Ecto neural progenitor cell (in vitro differentiated cells): Measurements from ENCODE around the gene STOX1.
"Not testable (repeated sequence)": the region's sequence is repeated elsewhere in the genome, so short reads cannot be mapped to it uniquely, and the experiment has no call there.

Experiments
- DNase-seq: peaks from one replicate; pipeline ENCODE4 v3.0.0-alpha.2; 2018; ENCODE audit warnings: low spot score

STOX1 gene

GRCh38 chr10:68829952-68830351 lies 2.6 kb downstream of the STOX1 start:
- DNase-seq = no peak

GRCh38 chr10:68831961-68832455 lies 4.7 kb downstream of the STOX1 start:
- DNase-seq = no peak

DNA sequence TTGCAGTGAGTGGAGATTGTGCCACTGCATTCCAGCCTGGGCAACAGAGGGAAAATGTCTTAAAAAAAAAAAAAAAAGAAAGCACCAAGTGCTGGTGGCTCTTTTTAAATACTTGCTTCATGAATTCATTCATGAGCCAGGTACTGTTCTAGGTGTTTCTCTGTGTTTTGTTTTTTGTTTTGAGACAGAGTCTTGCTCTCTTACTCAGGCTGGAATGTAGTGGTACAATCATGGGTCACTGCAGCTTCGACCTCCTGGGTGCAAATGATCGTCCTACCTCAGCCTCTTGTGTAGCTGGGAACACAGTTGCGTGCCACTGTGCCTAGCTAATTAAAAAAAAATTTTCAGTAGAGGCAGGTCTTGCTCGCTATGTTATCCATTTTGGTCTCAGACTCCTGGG lies 5.3 kb downstream of the STOX1 start:
- no peak for DNase-seq

GRCh38 chr10:68837626-68838322 lies 10.4 kb downstream of the STOX1 start:
- DNase-seq = no peak

DNA sequence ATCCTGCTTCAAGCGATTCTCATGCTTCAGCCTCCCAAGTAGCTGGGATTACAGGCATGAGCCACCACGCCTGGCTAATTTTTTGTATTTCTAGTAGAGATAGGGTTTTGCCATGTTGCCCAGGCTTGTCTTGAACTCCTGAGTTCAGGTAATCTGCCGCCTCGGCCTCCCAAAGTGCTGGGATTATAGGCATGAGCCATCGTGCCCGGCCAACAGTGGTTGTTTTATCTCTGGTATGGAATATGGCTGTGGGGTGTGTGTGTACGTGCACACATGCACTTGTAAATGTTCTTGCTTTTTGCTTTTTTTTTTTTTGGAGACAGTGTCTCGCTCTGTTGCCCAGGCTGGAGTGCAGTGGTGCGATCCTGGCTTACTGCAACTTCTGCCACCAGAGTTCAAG lies 13.3 kb downstream of the STOX1 start:
- not testable (repeated sequence) for DNase-seq

DNA sequence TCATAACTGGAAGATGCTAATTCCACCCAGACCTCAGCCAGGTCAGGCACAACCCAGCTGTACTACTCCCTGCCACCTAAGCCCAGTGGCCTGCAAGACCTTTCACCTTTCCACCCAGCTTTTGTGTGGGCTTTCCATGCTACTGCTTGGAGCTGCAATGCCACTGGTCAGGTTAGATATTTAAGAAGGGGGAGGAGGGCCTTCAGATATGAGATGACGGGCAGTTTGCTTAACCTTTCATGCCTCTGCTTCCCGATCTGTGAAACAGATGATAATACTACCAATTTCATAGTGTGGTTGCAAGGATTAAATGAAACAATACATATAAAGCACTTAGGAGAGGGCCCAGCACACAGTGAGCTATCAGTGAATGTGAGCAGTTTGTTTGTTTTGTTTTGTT lies 20.9 kb downstream of the STOX1 start:
- no peak for DNase-seq

DNA sequence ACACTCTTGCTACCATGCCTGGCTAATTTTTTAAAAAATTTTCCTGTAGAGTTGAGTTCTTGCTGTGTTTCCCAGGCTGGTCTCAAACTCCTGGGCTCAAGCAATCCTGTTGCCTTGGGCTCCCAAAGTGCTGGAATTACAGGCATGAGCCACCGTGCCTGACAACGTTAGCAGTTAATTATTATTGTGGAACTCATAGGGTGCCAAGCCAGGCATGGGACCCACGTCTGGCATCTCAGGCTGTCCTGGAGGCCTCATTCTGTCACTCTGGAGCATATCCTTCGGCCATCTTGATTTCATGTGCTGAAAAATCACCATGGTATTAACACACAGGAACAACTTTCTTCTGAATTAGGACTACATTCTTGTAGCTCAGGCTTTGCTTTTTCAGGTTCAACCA lies 21.5 kb downstream of the STOX1 start:
- no peak for DNase-seq

- no peak for DNase-seq
These were observed 29.0 kb downstream of the STOX1 start for GRCh38 chr10:68856352-68856751.

DNA sequence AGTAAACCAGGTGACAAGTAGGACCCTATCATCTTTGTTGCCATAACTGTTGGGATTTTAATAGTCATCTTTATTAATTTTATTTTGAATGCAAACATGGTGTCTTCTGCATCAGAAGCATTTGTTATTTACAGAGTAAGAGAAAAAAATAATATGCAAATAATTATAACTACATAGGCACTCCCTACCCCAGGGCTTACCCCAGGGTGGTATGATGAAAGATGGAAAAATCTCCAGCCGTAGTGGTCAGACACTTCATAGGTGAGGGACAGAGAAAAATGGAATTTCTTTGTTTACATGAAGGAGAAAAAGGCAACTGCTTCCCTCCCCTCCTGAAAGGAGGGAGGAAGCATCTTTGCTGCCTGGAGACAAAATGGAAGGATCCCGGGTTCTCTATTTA lies 29.7 kb downstream of the STOX1 start:
- no peak for DNase-seq

DNA sequence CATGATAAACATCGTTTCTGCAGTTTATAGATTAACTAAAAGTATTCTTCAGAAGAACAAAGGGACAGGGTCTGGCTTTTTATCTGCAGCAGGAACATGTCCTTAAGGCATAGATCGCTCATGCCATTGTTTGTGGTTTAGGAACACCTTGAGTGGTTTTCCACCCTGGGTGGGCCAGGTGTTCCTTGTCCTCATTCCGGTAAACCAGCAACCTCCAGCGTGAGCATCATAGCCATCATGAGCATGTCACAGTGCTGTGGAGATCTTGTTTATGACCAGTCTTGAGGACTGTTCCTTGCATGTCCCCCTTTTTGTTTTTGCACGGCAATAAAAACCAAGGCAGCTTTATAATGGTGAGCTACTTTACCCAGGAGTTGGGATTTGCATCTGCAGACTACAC lies 33.9 kb downstream of the STOX1 start:
- DNase-seq = no peak

DNA sequence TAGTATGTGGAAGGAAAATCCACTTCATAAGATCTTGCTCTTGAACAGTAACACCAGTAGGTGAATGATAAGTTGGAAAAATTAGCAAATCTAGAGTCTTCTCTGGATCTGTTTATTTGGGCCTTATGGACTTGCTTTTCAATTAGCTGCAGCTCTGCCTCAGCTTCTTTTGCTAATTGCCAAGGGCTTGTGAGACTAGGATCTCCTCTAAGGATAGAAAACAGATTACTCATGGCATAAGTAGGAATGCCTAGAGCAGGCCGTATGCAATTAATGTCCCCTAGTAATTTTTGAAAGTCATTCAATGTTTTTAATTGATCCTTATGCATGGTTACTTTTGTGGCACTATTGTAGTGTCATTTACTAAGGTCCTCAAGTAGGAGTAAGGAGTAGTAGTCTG lies 37.3 kb downstream of the STOX1 start:
- no peak for DNase-seq

- not testable (repeated sequence) for DNase-seq
These were observed 40.8 kb downstream of the STOX1 start for GRCh38 chr10:68868173-68868572.

- no peak for DNase-seq
These were observed 42.3 kb downstream of the STOX1 start for GRCh38 chr10:68869623-68870022.

- no peak for DNase-seq
These were observed 42.7 kb downstream of the STOX1 start for GRCh38 chr10:68870061-68870460.

- no peak for DNase-seq
These were observed 43.3 kb downstream of the STOX1 start for GRCh38 chr10:68870545-68871104.

GRCh38 chr10:68871105-68871711 lies 43.9 kb downstream of the STOX1 start:
- DNase-seq = peak; percentile 67

GRCh38 chr10:68871731-68872342 lies 44.5 kb downstream of the STOX1 start:
- no peak for DNase-seq

GRCh38 chr10:68876246-68877138 lies 49.2 kb downstream of the STOX1 start:
- DNase-seq = no peak

DNA sequence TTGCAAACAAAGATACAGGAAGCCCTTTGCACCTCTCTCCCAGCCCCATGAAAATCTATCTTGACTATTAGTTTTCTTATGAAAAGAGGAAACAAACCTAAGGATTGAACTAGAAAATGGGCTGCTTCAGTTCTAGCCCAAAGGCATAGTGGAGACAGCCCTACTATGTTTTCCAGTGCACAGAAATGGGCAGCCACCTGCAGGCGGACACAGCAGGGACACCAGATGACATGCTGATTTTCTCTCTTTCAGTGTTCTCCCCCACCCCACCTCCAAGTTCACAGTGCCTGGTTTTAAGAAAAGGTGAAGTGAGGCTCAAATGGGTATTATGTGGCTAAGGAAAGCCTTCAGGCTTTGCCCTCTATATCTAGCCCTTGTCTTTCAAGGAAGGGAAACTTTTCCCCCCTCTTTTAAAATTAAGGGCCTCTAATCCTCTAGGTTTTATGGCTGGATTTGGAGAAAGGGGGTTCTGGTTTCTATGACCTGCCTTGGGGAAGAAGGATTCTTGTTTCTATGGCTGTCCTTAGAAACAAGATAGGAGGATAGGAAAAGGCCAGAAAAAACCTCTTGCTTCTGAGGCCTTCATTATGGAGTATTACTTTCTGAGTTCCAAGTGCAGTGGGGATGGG lies 50.3 kb downstream of the STOX1 start:
- DNase-seq = no peak

- no peak for DNase-seq
These were observed 51.2 kb downstream of the STOX1 start for GRCh38 chr10:68878496-68878895.

DNA sequence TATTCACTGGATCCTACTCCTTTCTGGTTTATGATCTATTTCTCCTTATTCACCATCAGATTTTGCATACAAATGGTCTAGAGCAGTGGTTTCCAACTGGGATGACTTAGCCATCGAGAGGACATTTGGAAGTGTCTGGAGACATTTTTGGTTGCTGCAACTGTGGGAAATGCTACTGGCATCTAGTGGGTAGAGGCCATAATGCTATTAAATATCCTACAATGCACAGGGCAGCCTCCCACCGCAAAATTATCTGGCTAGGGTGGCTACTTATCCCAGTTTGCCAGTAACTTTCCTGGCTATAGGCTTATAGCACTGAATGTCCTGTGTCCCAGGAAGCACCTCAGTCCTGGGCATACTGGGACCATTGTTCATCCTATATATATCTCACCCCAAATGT lies 52.3 kb downstream of the STOX1 start:
- DNase-seq = no peak

DNA sequence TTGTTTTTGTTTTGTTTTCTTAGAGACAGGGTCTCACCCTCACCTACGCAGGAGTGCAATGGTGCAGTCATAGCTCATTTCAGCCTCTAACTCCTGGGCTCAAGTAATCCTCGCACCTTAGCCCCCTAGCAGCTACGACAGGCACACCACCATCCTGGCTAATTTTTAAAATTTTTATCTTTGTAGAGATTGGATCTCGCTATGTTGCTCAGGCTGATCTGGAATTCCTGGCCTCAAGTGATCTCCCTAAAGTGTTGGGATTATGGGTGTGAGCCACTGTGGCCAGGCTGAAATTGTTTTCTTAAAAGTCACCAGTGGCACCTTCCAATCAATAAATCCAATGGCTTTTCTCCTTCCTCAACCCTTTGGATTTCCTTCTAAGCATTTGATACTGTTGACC lies 52.9 kb downstream of the STOX1 start:
- no peak for DNase-seq
